ENCODE results near the gene FHL2. TPM values are rescaled to one million over a fixed set of nuclear protein-coding genes. Genes with fewer than 3 reads are reported as not detected.

Gene FHL2
- total RNA-seq, 4 donors from 2014 or later: 93.9 to 150 (median 109) TPM

DNA sequence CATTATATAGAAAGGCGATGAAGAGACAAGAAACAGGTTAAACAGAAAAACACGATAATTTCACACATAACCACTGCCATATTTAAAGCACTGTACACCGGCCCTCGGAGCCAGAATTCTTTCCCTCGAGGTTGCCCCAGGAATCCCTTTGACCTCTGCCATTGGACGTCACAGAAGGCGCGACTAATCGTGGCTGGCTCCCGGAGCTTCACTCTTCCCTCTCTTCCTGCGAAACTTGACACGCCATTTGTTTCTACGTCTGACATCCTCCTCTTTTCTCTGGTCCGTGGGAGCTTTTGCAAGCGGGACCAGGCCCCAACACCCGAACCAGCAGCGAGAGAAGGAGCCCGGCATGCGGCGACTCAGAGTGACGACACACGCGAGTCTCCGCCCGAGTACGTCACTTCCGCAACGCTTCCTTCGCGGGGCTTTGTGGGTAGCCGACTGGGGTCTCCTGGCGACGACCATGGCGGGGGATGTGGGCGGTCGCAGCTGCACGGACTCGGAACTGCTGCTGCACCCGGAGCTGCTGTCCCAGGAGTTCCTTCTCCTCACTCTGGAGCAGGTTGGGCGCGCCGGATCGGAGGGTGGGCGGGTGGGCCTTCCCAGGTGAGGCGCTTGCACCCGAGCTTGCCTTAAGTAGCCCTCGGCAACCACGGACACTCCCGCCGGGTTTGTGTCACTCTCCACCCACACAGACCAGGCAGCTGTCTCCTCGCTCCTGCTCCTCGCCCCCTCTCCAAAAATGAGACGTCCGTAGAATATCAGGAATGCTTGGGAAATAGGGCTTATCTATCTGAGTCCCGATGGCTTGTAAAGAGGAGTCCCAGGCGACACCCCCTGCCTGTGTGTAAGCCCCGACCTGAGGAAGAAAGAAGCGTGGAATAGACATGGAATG, 61.5 kb downstream of the FHL2 start, which contains the start of gene C2orf49:
Gene C2orf49, plus strand, starts transcription at position 419 of the 898 bp plus-strand sequence. Its CDS starts 48 bp downstream, at position 467.
- Histone ChIP-seq H3K36me3 (peaks cover 0 to 26% of the 10 kb centered on the region in 2 donors), H3K4me1 (peaks cover 6 to 34% (median 15%) of the 10 kb centered on the region in 3 donors), H3K9me3 (no peaks in the 10 kb centered on the region), H3K27ac (peak within 1 kb of the TSS; percentile 85 to 95 (median 92)), H3K4me3 (peak within 1 kb of the TSS; percentile 69 to 77), H3K27me3 (no peaks in the 10 kb centered on the region)
- WGBS, 2 donors (ENCODE audit: low coverage in 1 of 2): 0% methylated on average over 15 to 34 of the region's 58 CpGs
- peak; percentile 97 for ATAC-seq
- no peak for TF ChIP-seq EP300 (IDR thresholded peaks at IDR 0.05)
- TF ChIP-seq POLR2A (IDR thresholded peaks at IDR 0.05): peak in 1 of 2 donors; percentile 16

DNA sequence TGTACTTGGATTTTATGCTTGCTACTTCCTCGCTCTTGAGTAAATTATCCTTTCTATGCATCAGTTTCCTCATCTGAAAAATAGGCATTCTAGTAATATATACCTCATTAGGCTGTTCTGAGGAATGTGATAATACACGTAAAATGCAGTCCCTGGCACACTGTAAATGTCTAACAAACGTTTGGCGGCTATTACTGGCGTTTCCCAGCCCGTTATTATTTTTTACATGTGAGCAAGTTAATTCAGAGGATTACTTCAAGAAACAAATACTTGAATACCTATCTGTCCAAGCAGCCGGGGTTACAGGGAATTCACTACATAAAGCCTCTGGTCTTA, 62.1 kb downstream of the FHL2 start:
- Histone ChIP-seq H3K4me3 (peak overlapping the region; percentile 69 to 77), H3K27me3 (no peaks in the 10 kb centered on the region), H3K9me3 (no peaks in the 10 kb centered on the region), H3K36me3 (peaks cover 0 to 20% of the 10 kb centered on the region in 2 donors), H3K4me1 (peaks cover 6 to 34% (median 15%) of the 10 kb centered on the region in 3 donors), H3K27ac (peak overlapping the region; percentile 85 to 95 (median 92))
- no peak for ATAC-seq
- no peak for TF ChIP-seq POLR2A (IDR thresholded peaks at IDR 0.05)
- TF ChIP-seq, protein P1, sequence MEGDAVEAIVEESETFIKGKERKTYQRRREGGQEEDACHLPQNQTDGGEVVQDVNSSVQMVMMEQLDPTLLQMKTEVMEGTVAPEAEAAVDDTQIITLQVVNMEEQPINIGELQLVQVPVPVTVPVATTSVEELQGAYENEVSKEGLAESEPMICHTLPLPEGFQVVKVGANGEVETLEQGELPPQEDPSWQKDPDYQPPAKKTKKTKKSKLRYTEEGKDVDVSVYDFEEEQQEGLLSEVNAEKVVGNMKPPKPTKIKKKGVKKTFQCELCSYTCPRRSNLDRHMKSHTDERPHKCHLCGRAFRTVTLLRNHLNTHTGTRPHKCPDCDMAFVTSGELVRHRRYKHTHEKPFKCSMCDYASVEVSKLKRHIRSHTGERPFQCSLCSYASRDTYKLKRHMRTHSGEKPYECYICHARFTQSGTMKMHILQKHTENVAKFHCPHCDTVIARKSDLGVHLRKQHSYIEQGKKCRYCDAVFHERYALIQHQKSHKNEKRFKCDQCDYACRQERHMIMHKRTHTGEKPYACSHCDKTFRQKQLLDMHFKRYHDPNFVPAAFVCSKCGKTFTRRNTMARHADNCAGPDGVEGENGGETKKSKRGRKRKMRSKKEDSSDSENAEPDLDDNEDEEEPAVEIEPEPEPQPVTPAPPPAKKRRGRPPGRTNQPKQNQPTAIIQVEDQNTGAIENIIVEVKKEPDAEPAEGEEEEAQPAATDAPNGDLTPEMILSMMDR (IDR thresholded peaks at IDR 0.05): no peak
- TF ChIP-seq POLR2AphosphoS5 (IDR thresholded peaks at IDR 0.05): no peak
- no peak for TF ChIP-seq EP300 (IDR thresholded peaks at IDR 0.05)
- 0 to 5% methylated on average over 7 of the region's 7 CpGs for WGBS, 2 donors (ENCODE audit: low coverage in 1 of 2)

DNA sequence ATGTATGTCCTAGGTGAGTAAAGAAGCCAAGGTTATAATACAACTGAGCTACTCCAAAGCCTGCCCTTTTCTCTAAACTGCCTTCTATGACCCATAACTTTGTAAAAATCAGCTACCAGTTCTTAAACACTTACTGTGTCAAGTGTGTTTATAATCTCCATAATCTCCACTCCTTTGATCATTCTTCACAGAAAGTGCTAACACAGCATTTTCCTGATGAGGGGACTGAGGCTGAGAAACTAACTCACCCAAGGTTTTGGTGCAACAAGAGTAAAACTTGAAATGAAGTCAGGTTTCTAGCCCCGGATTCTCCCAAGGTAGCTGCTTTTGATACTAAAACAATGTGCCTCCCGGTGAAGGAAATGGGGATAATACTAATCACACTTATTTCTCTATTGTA, 63.4 kb downstream of the FHL2 start:
- TF ChIP-seq, protein P1 (IDR thresholded peaks at IDR 0.05): no peak
- TF ChIP-seq POLR2A (IDR thresholded peaks at IDR 0.05): no peak
- no peak for TF ChIP-seq POLR2AphosphoS5 (IDR thresholded peaks at IDR 0.05)
- no peak for TF ChIP-seq EP300 (IDR thresholded peaks at IDR 0.05)
- H3K27me3 ChIP-seq: no peaks in the 10 kb centered on the region
- H3K36me3 ChIP-seq: peaks cover 0 to 7% of the 10 kb centered on the region in 2 donors
- ATAC-seq: no peak
- WGBS, 2 donors (ENCODE audit: low coverage in 1 of 2): 90 to 93% methylated on average over 2 of the region's 2 CpGs
- H3K9me3 ChIP-seq: no peaks in the 10 kb centered on the region
- H3K4me3 ChIP-seq: no peak overlapping the region
- peaks cover 6 to 41% (median 15%) of the 10 kb centered on the region in 3 donors for H3K4me1 ChIP-seq
- H3K27ac ChIP-seq: no peak overlapping the region

DNA sequence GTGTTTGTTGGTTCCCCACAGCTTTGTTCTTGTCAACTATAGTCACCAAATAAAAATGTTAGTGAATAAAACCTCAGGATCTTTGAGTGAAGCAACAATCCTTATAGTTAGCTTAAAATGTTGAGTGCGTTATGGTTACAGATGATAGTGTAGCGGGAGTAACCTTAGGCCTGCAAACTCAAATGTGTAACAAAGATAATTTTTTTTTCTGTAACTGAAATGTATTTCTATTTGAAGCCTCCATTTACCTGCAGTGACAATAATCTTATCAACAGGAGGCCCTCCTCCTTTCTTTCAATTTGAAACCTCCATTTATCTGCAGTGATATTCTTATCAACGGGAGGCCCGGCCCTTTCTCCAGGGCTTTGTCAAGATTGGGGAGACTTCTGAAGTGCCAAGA, 64.6 kb downstream of the FHL2 start:
- Histone ChIP-seq H3K36me3 (no peaks in the 10 kb centered on the region), H3K27me3 (no peaks in the 10 kb centered on the region), H3K4me3 (no peak overlapping the region), H3K4me1 (peaks cover 6 to 37% (median 15%) of the 10 kb centered on the region in 3 donors), H3K27ac (no peak overlapping the region), H3K9me3 (no peaks in the 10 kb centered on the region)
- TF ChIP-seq, protein P1 (IDR thresholded peaks at IDR 0.05): no peak
- no peak for TF ChIP-seq POLR2AphosphoS5 (IDR thresholded peaks at IDR 0.05)
- no peak for ATAC-seq
- WGBS, 2 donors (ENCODE audit: low coverage in 1 of 2): 81 to 88% methylated on average over 4 of the region's 4 CpGs

DNA sequence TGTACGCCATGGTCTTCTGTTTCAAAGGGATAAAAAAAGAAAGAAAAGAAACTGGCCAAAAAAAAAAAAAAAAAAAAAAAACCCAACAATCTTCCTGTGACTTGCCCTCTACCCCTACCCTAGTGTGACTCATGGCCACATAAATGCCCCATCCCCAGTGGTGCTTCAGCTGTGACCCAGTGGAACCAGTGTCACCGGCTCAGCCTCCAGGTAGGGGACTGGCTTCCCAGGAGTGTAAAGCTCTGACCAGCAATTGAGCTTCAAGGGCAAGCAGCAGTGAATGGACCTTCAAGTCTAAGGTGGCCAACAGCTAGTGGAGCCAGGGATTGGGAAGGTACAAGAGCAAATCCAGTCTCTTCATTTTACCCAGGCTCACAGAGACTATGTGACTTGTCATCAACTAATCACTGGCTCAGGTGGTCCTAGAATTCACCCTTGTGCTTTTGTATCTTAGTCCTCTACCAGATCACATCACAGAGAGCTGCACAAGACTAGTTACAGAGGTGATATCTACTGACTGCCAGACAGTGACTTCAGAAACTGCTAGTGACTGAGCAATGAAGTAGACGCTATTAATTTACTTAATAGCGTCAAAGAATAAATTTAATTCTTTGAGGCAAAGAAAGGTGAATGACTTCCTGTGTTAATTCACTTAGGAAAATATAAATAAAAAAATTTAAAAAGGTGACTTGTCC, 68.0 kb downstream of the FHL2 start:
- H3K27ac ChIP-seq: peak overlapping the region in 2 of 4 donors; percentile 90 to 93
- WGBS, 2 donors (ENCODE audit: low coverage in 1 of 2): 95 to 100% methylated on average over 2 to 4 of the region's 4 CpGs
- H3K27me3 ChIP-seq: no peaks in the 10 kb centered on the region
- H3K4me3 ChIP-seq: no peak overlapping the region
- H3K9me3 ChIP-seq: no peaks in the 10 kb centered on the region
- no peak for TF ChIP-seq POLR2AphosphoS5 (IDR thresholded peaks at IDR 0.05)
- no peak for TF ChIP-seq POLR2A (IDR thresholded peaks at IDR 0.05)
- no peak for TF ChIP-seq EP300 (IDR thresholded peaks at IDR 0.05)
- TF ChIP-seq, protein P1 (IDR thresholded peaks at IDR 0.05): no peak
- no peak for ATAC-seq
- no peaks in the 10 kb centered on the region for H3K36me3 ChIP-seq
- H3K4me1 ChIP-seq: peaks cover 0 to 41% (median 7%) of the 10 kb centered on the region in 3 donors

Data from gastroesophageal sphincter (tissue), 4 donors.